Vagina (tissue), 2 donors: ENCODE data around the gene PRDM15. TPM values are rescaled to one million over a fixed set of nuclear protein-coding genes. Genes with fewer than 3 reads are reported as not detected.
"Not testable (repeated sequence)": the region's sequence is repeated elsewhere in the genome, so short reads cannot be mapped to it uniquely, and the experiment has no call there.

Source experiments
- DNase-seq, 2 donors: peaks; one replicate each; pipeline ENCODE4 v3.0.0-alpha.2; 2017; ENCODE audit errors: extremely low spot score in 2 of 2
- H3K27ac ChIP-seq: fragments of 200-600 bp; sonication (generic); one replicate; pipeline ENCODE4 v1.5.1; 2019
- H3K27me3 ChIP-seq: fragments of 200-600 bp; sonication (generic); one replicate; pipeline ENCODE4 v1.5.1; 2019
- H3K36me3 ChIP-seq, 2 donors: fragments of 200-600 bp; sonication (generic); one replicate each; pipeline ENCODE4 v1.5.1; 2017 to 2019
- H3K4me1 ChIP-seq: fragments of 200-600 bp; sonication (generic); one replicate; pipeline ENCODE4 v1.5.1; 2019
- H3K4me3 ChIP-seq, 2 donors: fragments of 200-600 bp; sonication (generic); 1 replicate in 1 of 2; 2 replicates in 1 of 2; pipeline ENCODE4 v1.5.1; 2016 to 2019
- H3K9me3 ChIP-seq: fragments of 200-600 bp; sonication (generic); one replicate; pipeline ENCODE4 v1.5.1; 2019
- CTCF ChIP-seq, 3 experiments: fragments of 450-650 bp in 2 of 3; fragments of 200-600 bp in 1 of 3; sonication (generic) in 1 of 3; IDR thresholded peaks; one replicate each; pipeline ENCODE4 v1.5.1; 2017 to 2019; ENCODE audit warnings: antibody characterized with exemption in 3 of 3, mild to moderate bottlenecking in 2 of 3, moderate library complexity in 2 of 3
- POLR2A ChIP-seq, 2 donors: fragments of 450-650 bp; IDR thresholded peaks; one replicate each; pipeline ENCODE4 v1.6.1; 2017; ENCODE audit warnings: antibody characterized with exemption in 2 of 2, mild to moderate bottlenecking in 2 of 2, moderate library complexity in 2 of 2
- POLR2AphosphoS5 ChIP-seq, 2 donors: sonication (generic); formaldehyde crosslinking; IDR thresholded peaks; one replicate each; pipeline ENCODE4 v1.9.0; 2017; ENCODE audit warnings: antibody characterized with exemption in 2 of 2, mild to moderate bottlenecking in 2 of 2, low read depth in 1 of 2; ENCODE audit not compliant: insufficient read depth in 1 of 2
- intact Hi-C: fragments of 100-400 bp; cut with DNase I; formaldehyde crosslinking; loops from one replicate; pipeline ENCODE4 v1.15.1; 2023
- total RNA-seq: library from RNA; depleted of rRNA; stranded (reverse); fragments of >200 nt; gene quantifications from one replicate; pipeline ENCODE4 v1.2.3, GENCODE V29; 2016

The PRDM15 gene
- total RNA-seq, 1 donor from 2014 or later = 31.2 TPM

GRCh38 chr21:41794600-41794999 lies 84.5 kb downstream of the PRDM15 start:
- no peak overlapping the region for H3K27ac ChIP-seq
- no peak for DNase-seq

GRCh38 chr21:41792711-41793110 lies 86.4 kb downstream of the PRDM15 start:
- Histone ChIP-seq H3K9me3 (no peaks in the 10 kb centered on the region), H3K4me1 (no peaks in the 10 kb centered on the region), H3K4me3 (no peak overlapping the region), H3K27me3 (no peaks in the 10 kb centered on the region), H3K36me3 (no peaks in the 10 kb centered on the region), H3K27ac (no peak overlapping the region)
- no peak for DNase-seq
- intact Hi-C loops = no loop called here
- TF ChIP-seq POLR2A (IDR thresholded peaks at IDR 0.05) = no peak
- no peak for TF ChIP-seq POLR2AphosphoS5 (IDR thresholded peaks at IDR 0.05; ENCODE audit: insufficient read depth in 1 of 2, low read depth in 1 of 2)
- no peak for TF ChIP-seq CTCF (IDR thresholded peaks at IDR 0.05)

More at GRCh38 chr21:41794600-41794999, 84.5 kb downstream of the PRDM15 start:
- H3K4me3 ChIP-seq = no peak overlapping the region
- intact Hi-C loops = no loop called here
- no peaks in the 10 kb centered on the region for H3K27me3 ChIP-seq
- H3K9me3 ChIP-seq = no peaks in the 10 kb centered on the region
- peaks cover 0 to 4% of the 10 kb centered on the region in 2 donors for H3K36me3 ChIP-seq
- TF ChIP-seq CTCF (IDR thresholded peaks at IDR 0.05) = no peak
- TF ChIP-seq POLR2A (IDR thresholded peaks at IDR 0.05) = no peak
- TF ChIP-seq POLR2AphosphoS5 (IDR thresholded peaks at IDR 0.05; ENCODE audit: insufficient read depth in 1 of 2, low read depth in 1 of 2) = no peak
- H3K4me1 ChIP-seq = no peaks in the 10 kb centered on the region

- no peaks in the 10 kb centered on the region for H3K36me3 ChIP-seq
- H3K27ac ChIP-seq = no peak overlapping the region
- intact Hi-C loops = no loop called here
- no peak for DNase-seq
- no peaks in the 10 kb centered on the region for H3K9me3 ChIP-seq
- TF ChIP-seq POLR2AphosphoS5 (IDR thresholded peaks at IDR 0.05; ENCODE audit: insufficient read depth in 1 of 2, low read depth in 1 of 2) = no peak
- TF ChIP-seq POLR2A (IDR thresholded peaks at IDR 0.05) = no peak
- TF ChIP-seq CTCF (IDR thresholded peaks at IDR 0.05) = no peak
- no peaks in the 10 kb centered on the region for H3K4me1 ChIP-seq
- no peaks in the 10 kb centered on the region for H3K27me3 ChIP-seq
- H3K4me3 ChIP-seq = no peak overlapping the region
Observed at GRCh38 chr21:41786509-41786987, 92.6 kb downstream of the PRDM15 start.

- H3K27ac ChIP-seq, DNase-seq, intact Hi-C loops, H3K4me3 ChIP-seq, H3K27me3 ChIP-seq, H3K36me3 ChIP-seq, H3K4me1 ChIP-seq, H3K9me3 ChIP-seq: not testable (repeated sequence)
Observed at GRCh38 chr21:41785262-41785661, 93.9 kb downstream of the PRDM15 start.

- Histone ChIP-seq H3K36me3 (no peaks in the 10 kb centered on the region), H3K27me3 (no peaks in the 10 kb centered on the region), H3K4me1 (no peaks in the 10 kb centered on the region), H3K4me3 (no peak overlapping the region), H3K27ac (no peak overlapping the region), H3K9me3 (no peaks in the 10 kb centered on the region)
- no peak for TF ChIP-seq POLR2AphosphoS5 (IDR thresholded peaks at IDR 0.05; ENCODE audit: insufficient read depth in 1 of 2, low read depth in 1 of 2)
- no peak for TF ChIP-seq POLR2A (IDR thresholded peaks at IDR 0.05)
- TF ChIP-seq CTCF (IDR thresholded peaks at IDR 0.05) = no peak
- intact Hi-C loops = no loop called here
- no peak for DNase-seq
Observed at GRCh38 chr21:41784456-41785102, 94.6 kb downstream of the PRDM15 start.
